COLO829 (cell line): ENCODE results near the gene HDAC9.

Experiments
- DNase-seq: peaks from one replicate; pipeline ENCODE4 v3.0.0; 2012; ENCODE audit warnings: low spot score

HDAC9 gene

GRCh38 chr7:18494821-18495408, 634 bp upstream of the HDAC9 start:
- DNase-seq, result peak; percentile 46

- DNase-seq, result no peak
Observed at GRCh38 chr7:18496341-18496700, 772 bp downstream of the HDAC9 start.

- no peak for DNase-seq
Observed at GRCh38 chr7:18497082-18497481, 1.5 kb downstream of the HDAC9 start.

GRCh38 chr7:18497800-18498199, 2.3 kb downstream of the HDAC9 start:
- no peak for DNase-seq

- no peak for DNase-seq
Observed at GRCh38 chr7:18498341-18498740, 2.8 kb downstream of the HDAC9 start.

GRCh38 chr7:18499407-18500177, 4.0 kb downstream of the HDAC9 start:
- DNase-seq, result no peak

GRCh38 chr7:18503126-18503866, 7.7 kb downstream of the HDAC9 start:
- DNase-seq, result no peak

- no peak for DNase-seq
Observed at GRCh38 chr7:18504965-18505364, 9.4 kb downstream of the HDAC9 start.

GRCh38 chr7:18505870-18506460, 10.4 kb downstream of the HDAC9 start:
- DNase-seq, result no peak

GRCh38 chr7:18508443-18509427, 13.2 kb downstream of the HDAC9 start:
- DNase-seq, result peak; percentile 94

GRCh38 chr7:18509481-18509880, 13.9 kb downstream of the HDAC9 start:
- DNase-seq, result no peak

GRCh38 chr7:18511351-18512140, 16.0 kb downstream of the HDAC9 start:
- no peak for DNase-seq

GRCh38 chr7:18513343-18513742, 17.8 kb downstream of the HDAC9 start:
- DNase-seq, result no peak

GRCh38 chr7:18515067-18515466, 19.5 kb downstream of the HDAC9 start:
- DNase-seq, result no peak

GRCh38 chr7:18517646-18518045, 22.1 kb downstream of the HDAC9 start:
- no peak for DNase-seq

GRCh38 chr7:18518555-18518954, 23.0 kb downstream of the HDAC9 start:
- DNase-seq, result no peak

GRCh38 chr7:18520450-18521235, 25.1 kb downstream of the HDAC9 start:
- peak; percentile 33 for DNase-seq

- no peak for DNase-seq
Observed at GRCh38 chr7:18521236-18521589, 25.7 kb downstream of the HDAC9 start.

GRCh38 chr7:18521945-18522566, 26.5 kb downstream of the HDAC9 start:
- DNase-seq, result no peak

- no peak for DNase-seq
Observed at GRCh38 chr7:18524248-18524647, 28.7 kb downstream of the HDAC9 start.
